ENCODE results near the gene TGM2. TPM values are rescaled to one million over a fixed set of nuclear protein-coding genes. Genes with fewer than 3 reads are reported as not detected.

The TGM2 gene
- total and polyA plus RNA-seq, 10 donors = 9.3 to 167 (median 69.8) TPM

DNA sequence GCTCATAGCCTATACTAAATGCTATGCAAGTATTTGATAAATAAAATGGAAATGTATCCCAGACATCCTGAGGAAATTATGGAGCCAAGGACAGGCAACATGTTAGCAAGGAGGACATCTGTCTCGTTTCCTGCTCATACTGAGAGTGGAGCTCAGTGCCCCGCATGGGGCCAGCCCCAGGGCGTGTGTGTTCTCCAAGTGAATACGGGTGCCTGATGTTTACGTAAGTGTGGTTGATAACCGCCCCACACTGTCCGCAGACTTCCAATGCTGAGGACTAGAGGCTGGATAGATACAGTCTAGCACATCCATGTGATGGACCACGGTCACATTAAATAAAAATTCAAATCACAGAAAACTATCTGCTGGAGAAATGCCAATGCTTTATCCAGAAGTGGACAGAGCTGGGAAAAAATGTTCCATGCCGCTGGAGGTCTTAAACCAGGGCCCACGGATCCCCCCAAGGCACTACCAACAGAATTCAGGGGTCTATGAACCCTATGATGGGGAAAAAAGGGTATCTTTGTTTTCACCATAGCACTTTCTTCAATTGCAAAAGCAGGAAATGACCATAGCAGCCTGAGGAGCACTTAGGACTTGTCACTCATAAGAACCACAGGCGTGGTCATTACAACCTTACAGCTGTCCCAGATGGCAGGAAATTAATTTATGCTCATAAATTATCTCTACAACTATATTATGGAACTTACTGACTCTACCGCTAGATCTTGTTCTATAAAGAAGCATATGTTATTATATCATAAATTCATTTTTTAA, 24.9 kb downstream of the TGM2 start:
- peak; percentile 76 for DNase-seq
- peaks cover 33 to 70% (median 46%) of the 10 kb centered on the region in 6 donors for H3K4me1 ChIP-seq
- TF ChIP-seq POLR2A (IDR thresholded peaks at IDR 0.05) = no peak
- no peak for TF ChIP-seq POLR2AphosphoS5 (IDR thresholded peaks at IDR 0.05)
- no peak for TF ChIP-seq CTCF (IDR thresholded peaks at IDR 0.05 in 8 of 11, conservative IDR thresholded peaks at IDR 0.05 in 3 of 11)
- H3K4me3 ChIP-seq = no peak overlapping the region
- peak overlapping the region in 7 of 8 donors; percentile 26 to 73 (median 61) for H3K27ac ChIP-seq
- H3K27me3 ChIP-seq (replicated peaks in 1 of 7) = no peaks in the 10 kb centered on the region
- intact Hi-C loops (cut with DNase I; ENCODE audit: low total_unique reads) = no loop called here
- 40 to 69% (median 54%) methylated on average over 12 of the region's 12 CpGs for WGBS, 5 donors
- peaks cover 0 to 49% (median 11%) of the 10 kb centered on the region in 6 donors for H3K36me3 ChIP-seq
- H3K9me3 ChIP-seq = no peaks in the 10 kb centered on the region

DNA sequence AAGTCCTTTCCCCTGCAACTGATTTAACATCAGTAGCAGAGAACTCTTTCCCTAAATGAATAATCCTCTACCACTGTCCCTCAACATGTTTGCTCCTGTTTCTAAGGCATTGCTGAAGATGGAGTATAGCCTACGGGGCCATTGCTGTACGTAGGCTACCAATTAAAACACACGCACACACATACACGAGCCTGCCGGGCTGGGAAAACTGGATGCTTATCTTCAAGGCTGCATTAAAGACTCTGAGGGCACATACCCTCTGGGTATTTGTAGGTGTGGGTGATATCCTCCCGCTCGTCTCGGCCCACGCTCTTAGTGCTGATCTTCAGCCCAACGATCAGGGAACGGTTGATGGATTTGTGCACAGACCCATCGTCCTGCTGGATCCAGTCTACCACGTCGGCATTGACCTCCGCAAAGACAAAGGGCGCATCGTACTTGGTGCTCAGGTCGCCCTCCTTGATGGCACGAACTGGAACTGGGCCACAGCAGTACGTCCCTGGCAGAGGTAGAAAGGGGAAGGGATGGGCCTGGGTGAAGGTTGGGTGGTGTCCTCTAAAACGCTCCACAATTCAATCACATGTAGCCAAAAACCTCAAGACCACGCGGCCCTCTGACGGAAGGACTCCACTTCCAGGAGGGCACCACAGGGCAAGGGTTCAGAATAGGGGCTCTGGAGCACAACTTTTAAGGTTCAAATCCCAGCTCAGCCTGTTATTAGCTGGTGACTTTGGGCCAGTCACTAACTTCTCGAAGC, 25.7 kb downstream of the TGM2 start:
- H3K36me3 ChIP-seq = peaks cover 0 to 49% (median 11%) of the 10 kb centered on the region in 6 donors
- peak overlapping the region in 6 of 8 donors; percentile 39 to 73 (median 64) for H3K27ac ChIP-seq
- DNase-seq = peak; percentile 57
- no peaks in the 10 kb centered on the region for H3K9me3 ChIP-seq
- no peaks in the 10 kb centered on the region for H3K27me3 ChIP-seq (replicated peaks in 1 of 7)
- no peak overlapping the region for H3K4me3 ChIP-seq
- intact Hi-C loops (cut with DNase I; ENCODE audit: low total_unique reads) = no loop called here
- TF ChIP-seq CTCF (IDR thresholded peaks at IDR 0.05 in 8 of 11, conservative IDR thresholded peaks at IDR 0.05 in 3 of 11) (no peak), POLR2AphosphoS5 (IDR thresholded peaks at IDR 0.05) (peak in 1 of 3 donors; percentile 32), POLR2A (IDR thresholded peaks at IDR 0.05) (no peak)
- H3K4me1 ChIP-seq = peaks cover 24 to 70% (median 45%) of the 10 kb centered on the region in 6 donors
- 61 to 81% (median 78%) methylated on average over 25 of the region's 25 CpGs for WGBS, 5 donors

- Histone ChIP-seq H3K4me3 (no peak overlapping the region), H3K36me3 (peaks cover 0 to 49% (median 11%) of the 10 kb centered on the region in 6 donors), H3K9me3 (no peaks in the 10 kb centered on the region), H3K27me3 (replicated peaks in 1 of 7) (no peaks in the 10 kb centered on the region), H3K4me1 (peaks cover 13 to 67% (median 39%) of the 10 kb centered on the region in 6 donors), H3K27ac (no peak overlapping the region)
- TF ChIP-seq POLR2A (IDR thresholded peaks at IDR 0.05) (no peak), POLR2AphosphoS5 (IDR thresholded peaks at IDR 0.05) (no peak), CTCF (IDR thresholded peaks at IDR 0.05 in 8 of 11, conservative IDR thresholded peaks at IDR 0.05 in 3 of 11) (no peak)
- DNase-seq = peak; percentile 62
- intact Hi-C loops (cut with DNase I; ENCODE audit: low total_unique reads) = no loop called here
- WGBS, 5 donors = 89 to 96% (median 93%) methylated on average over 14 to 15 of the region's 15 CpGs
Measured at GRCh38 chr20:38138086-38138778, 26.8 kb downstream of the TGM2 start.

Measured in spleen (tissue), 11 donors.